ENCODE data around the gene SYPL1. TPM values are rescaled to one million over a fixed set of nuclear protein-coding genes. Genes with fewer than 3 reads are reported as not detected.

Gene SYPL1
- total and polyA plus RNA-seq, 5 experiments from 2014 or later: 56.8 to 78.4 (median 67.5) TPM

GRCh38 chr7:106070201-106070551, 41.9 kb downstream of the SYPL1 start:
- POLR2A ChIA-PET: interaction anchor here (0.8 to 6.6 kb wide), 2 partner anchors 41 to 84 kb away, joined by 3 to 149 read pairs; partner anchors contain the start of gene SYPL1
- H3K4me1 Mint-ChIP-seq: peaks cover 34 to 72% (median 59%) of the 10 kb centered on the region in 4 donors
- peak overlapping the region in 7 of 10 donors; percentile 67 to 99 (median 96) for H3K27ac Mint-ChIP-seq
- H3K36me3 Mint-ChIP-seq: no peaks in the 10 kb centered on the region
- DNase-seq (no peak), ATAC-seq (no peak)
- H3K4me3 Mint-ChIP-seq: no peak overlapping the region
- no peaks in the 10 kb centered on the region for H3K27me3 Mint-ChIP-seq
- no peaks in the 10 kb centered on the region for H3K9me3 Mint-ChIP-seq

GRCh38 chr7:106069471-106070200, 42.5 kb downstream of the SYPL1 start:
- Mint-ChIP-seq H3K4me3 (peak overlapping the region in 5 of 10 donors; percentile 7 to 62 (median 24)), H3K4me1 (peaks cover 32 to 68% (median 57%) of the 10 kb centered on the region in 4 donors)
- POLR2A ChIA-PET: interaction anchor here (0.8 to 6.6 kb wide), 3 partner anchors 33 to 84 kb away, joined by 3 to 149 read pairs (median 3); partner anchors contain the start of gene SYPL1

GRCh38 chr7:106068986-106069385, 43.1 kb downstream of the SYPL1 start:
- H3K4me1 Mint-ChIP-seq: peaks cover 30 to 67% (median 52%) of the 10 kb centered on the region in 4 donors
- H3K36me3 Mint-ChIP-seq: no peaks in the 10 kb centered on the region
- ATAC-seq: no peak
- POLR2A ChIA-PET: interaction anchor here (6.6 kb wide), 1 partner anchor 42 kb away, joined by 149 read pairs; the partner anchor contains the start of gene SYPL1
- no peaks in the 10 kb centered on the region for H3K27me3 Mint-ChIP-seq
- H3K4me3 Mint-ChIP-seq: no peak overlapping the region
- H3K27ac Mint-ChIP-seq: peak overlapping the region in 9 of 10 donors; percentile 41 to 97 (median 84)
- no peaks in the 10 kb centered on the region for H3K9me3 Mint-ChIP-seq
- DNase-seq: no peak

More at GRCh38 chr7:106069471-106070200, 42.5 kb downstream of the SYPL1 start:
- H3K36me3 Mint-ChIP-seq: no peaks in the 10 kb centered on the region
- DNase-seq: no peak
- H3K27me3 Mint-ChIP-seq: no peaks in the 10 kb centered on the region
- peak overlapping the region in 9 of 10 donors; percentile 48 to 97 (median 84) for H3K27ac Mint-ChIP-seq
- H3K9me3 Mint-ChIP-seq: no peaks in the 10 kb centered on the region
- ATAC-seq: no peak

GRCh38 chr7:106068538-106068961, 43.6 kb downstream of the SYPL1 start:
- Mint-ChIP-seq H3K4me3 (no peak overlapping the region), H3K4me1 (peaks cover 28 to 67% (median 50%) of the 10 kb centered on the region in 4 donors), H3K27ac (peak overlapping the region in 9 of 10 donors; percentile 7 to 86 (median 79)), H3K27me3 (no peaks in the 10 kb centered on the region), H3K9me3 (no peaks in the 10 kb centered on the region), H3K36me3 (no peaks in the 10 kb centered on the region)
- ATAC-seq (no peak), DNase-seq (no peak)
- POLR2A ChIA-PET: no interaction called here

GRCh38 chr7:106067678-106068077, 44.4 kb downstream of the SYPL1 start:
- Mint-ChIP-seq H3K4me1 (peaks cover 32 to 67% (median 50%) of the 10 kb centered on the region in 4 donors), H3K9me3 (no peaks in the 10 kb centered on the region), H3K36me3 (no peaks in the 10 kb centered on the region), H3K27me3 (no peaks in the 10 kb centered on the region), H3K27ac (peak overlapping the region in 2 of 10 donors; percentile 22 to 85), H3K4me3 (no peak overlapping the region)
- POLR2A ChIA-PET: no interaction called here
- DNase-seq: no peak
- no peak for ATAC-seq

GRCh38 chr7:106065575-106066500, 46.3 kb downstream of the SYPL1 start:
- H3K27me3 Mint-ChIP-seq: no peaks in the 10 kb centered on the region
- H3K27ac Mint-ChIP-seq: peak overlapping the region in 2 of 10 donors; percentile 44 to 62
- peaks cover 20 to 65% (median 38%) of the 10 kb centered on the region in 4 donors for H3K4me1 Mint-ChIP-seq
- ATAC-seq: no peak
- DNase-seq: no peak
- H3K4me3 Mint-ChIP-seq: no peak overlapping the region
- no peaks in the 10 kb centered on the region for H3K36me3 Mint-ChIP-seq
- no peaks in the 10 kb centered on the region for H3K9me3 Mint-ChIP-seq
- POLR2A ChIA-PET: no interaction called here

- Mint-ChIP-seq H3K27ac (peak overlapping the region in 1 of 10 donors; percentile 77), H3K36me3 (no peaks in the 10 kb centered on the region), H3K4me1 (peaks cover 17 to 62% (median 29%) of the 10 kb centered on the region in 4 donors), H3K27me3 (no peaks in the 10 kb centered on the region), H3K9me3 (no peaks in the 10 kb centered on the region), H3K4me3 (no peak overlapping the region)
- ATAC-seq: no peak
- POLR2A ChIA-PET: no interaction called here
- DNase-seq: no peak
Observed at GRCh38 chr7:106064771-106065574, 47.1 kb downstream of the SYPL1 start.

- Mint-ChIP-seq H3K27ac (peak overlapping the region in 1 of 10 donors; percentile 62), H3K9me3 (no peaks in the 10 kb centered on the region), H3K4me1 (peaks cover 13 to 61% (median 24%) of the 10 kb centered on the region in 4 donors), H3K4me3 (no peak overlapping the region), H3K27me3 (no peaks in the 10 kb centered on the region), H3K36me3 (no peaks in the 10 kb centered on the region)
- no peak for ATAC-seq
- DNase-seq: no peak
- POLR2A ChIA-PET: no interaction called here
Observed at GRCh38 chr7:106064316-106064715, 47.8 kb downstream of the SYPL1 start.

- no peaks in the 10 kb centered on the region for H3K27me3 Mint-ChIP-seq
- H3K27ac Mint-ChIP-seq: no peak overlapping the region
- H3K36me3 Mint-ChIP-seq: no peaks in the 10 kb centered on the region
- H3K4me3 Mint-ChIP-seq: no peak overlapping the region
- POLR2A ChIA-PET: no interaction called here
- H3K9me3 Mint-ChIP-seq: no peaks in the 10 kb centered on the region
- peaks cover 15 to 61% (median 25%) of the 10 kb centered on the region in 4 donors for H3K4me1 Mint-ChIP-seq
- DNase-seq (no peak), ATAC-seq (no peak)
Observed at GRCh38 chr7:106063692-106064091, 48.4 kb downstream of the SYPL1 start.

- DNase-seq: no peak
- no peak for ATAC-seq
- peak overlapping the region in 4 of 10 donors; percentile 27 to 73 (median 50) for H3K27ac Mint-ChIP-seq
- H3K36me3 Mint-ChIP-seq: no peaks in the 10 kb centered on the region
- no peaks in the 10 kb centered on the region for H3K9me3 Mint-ChIP-seq
- H3K4me1 Mint-ChIP-seq: peaks cover 10 to 61% (median 29%) of the 10 kb centered on the region in 4 donors
- peak overlapping the region in 1 of 10 donors; percentile 39 for H3K4me3 Mint-ChIP-seq
- POLR2A ChIA-PET: no interaction called here
- no peaks in the 10 kb centered on the region for H3K27me3 Mint-ChIP-seq
Observed at GRCh38 chr7:106063024-106063423, 49.1 kb downstream of the SYPL1 start.

GRCh38 chr7:106062521-106062931, 49.6 kb downstream of the SYPL1 start:
- no peak for ATAC-seq
- DNase-seq: no peak
- H3K4me1 Mint-ChIP-seq: peaks cover 13 to 63% (median 34%) of the 10 kb centered on the region in 4 donors
- POLR2A ChIA-PET: no interaction called here
- H3K27me3 Mint-ChIP-seq: no peaks in the 10 kb centered on the region
- no peaks in the 10 kb centered on the region for H3K36me3 Mint-ChIP-seq
- H3K9me3 Mint-ChIP-seq: no peaks in the 10 kb centered on the region
- H3K27ac Mint-ChIP-seq: peak overlapping the region in 3 of 10 donors; percentile 53 to 70 (median 55)
- H3K4me3 Mint-ChIP-seq: no peak overlapping the region

- DNase-seq: no peak
- POLR2A ChIA-PET: interaction anchor here (0.6 to 1.2 kb wide), 5 partner anchors 10 to 1062 kb away, joined by 3 to 7 read pairs (median 4); partner anchors contain the start of gene SYPL1
- H3K4me3 Mint-ChIP-seq: no peak overlapping the region
- peak overlapping the region in 4 of 10 donors; percentile 32 to 70 (median 55) for H3K27ac Mint-ChIP-seq
- peaks cover 13 to 68% (median 39%) of the 10 kb centered on the region in 4 donors for H3K4me1 Mint-ChIP-seq
- H3K9me3 Mint-ChIP-seq: no peaks in the 10 kb centered on the region
- no peak for ATAC-seq
- no peaks in the 10 kb centered on the region for H3K27me3 Mint-ChIP-seq
- no peaks in the 10 kb centered on the region for H3K36me3 Mint-ChIP-seq
Observed at GRCh38 chr7:106062006-106062405, 50.1 kb downstream of the SYPL1 start.
